ENCODE measurements around the gene TFR2. TPM values are rescaled to one million over a fixed set of nuclear protein-coding genes. Genes with fewer than 3 reads are reported as not detected.

TFR2 gene
- total RNA-seq, 1 experiment from 2014 or later: 6.2 TPM

GRCh38 chr7:100613412-100614175, 27.8 kb downstream of the TFR2 start:
- ChIA-PET CTCF (interaction anchor here (1.7 kb wide), 1 partner anchor 25 kb away, joined by 12 read pairs; no protein-coding TSS in a partner anchor), POLR2A (ENCODE audit: unreplicated experiment) (interaction anchor here (1.6 kb wide), 1 partner anchor 59 kb away, joined by 7 read pairs; no protein-coding TSS in a partner anchor)
- intact Hi-C loops (cut with micrococcal nuclease; ENCODE audit: unreplicated experiment): loop anchor here (2.0 kb wide), 1 partner anchor 59 kb away; the partner anchor contains the start of gene GNB2
- Histone ChIP-seq H3F3A (ENCODE audit: insufficient read depth, low read depth) (peaks cover 15% of the 10 kb centered on the region; the same call in 1 of the 2 replicates), H3K27me3 (ENCODE audit: insufficient read depth, low read depth) (no peaks in the 10 kb centered on the region), H3K9me2 (ENCODE audit: insufficient read depth) (no peaks in the 10 kb centered on the region), H3K4me1 (replicated peaks; ENCODE audit: insufficient read depth) (peaks cover 5% of the 10 kb centered on the region), H3K9me3 (ENCODE audit: insufficient read depth, low read depth) (no peaks in the 10 kb centered on the region), H3K79me2 (ENCODE audit: low read depth) (no peaks in the 10 kb centered on the region), H3K36me3 (ENCODE audit: low read depth) (no peaks in the 10 kb centered on the region), H3K4me3 (peak overlapping the region; percentile 74; the same call in 1 of the 2 replicates), H4K20me1 (ENCODE audit: insufficient read depth) (no peaks in the 10 kb centered on the region), H3K4me2 (peak overlapping the region; percentile 96), H2AFZ (no peak overlapping the region), H3K27ac (no peak overlapping the region)
- TF ChIP-seq EZH2 (IDR thresholded peaks at IDR 0.05; ENCODE audit: low read depth): no peak
- TF ChIP-seq, protein P1, sequence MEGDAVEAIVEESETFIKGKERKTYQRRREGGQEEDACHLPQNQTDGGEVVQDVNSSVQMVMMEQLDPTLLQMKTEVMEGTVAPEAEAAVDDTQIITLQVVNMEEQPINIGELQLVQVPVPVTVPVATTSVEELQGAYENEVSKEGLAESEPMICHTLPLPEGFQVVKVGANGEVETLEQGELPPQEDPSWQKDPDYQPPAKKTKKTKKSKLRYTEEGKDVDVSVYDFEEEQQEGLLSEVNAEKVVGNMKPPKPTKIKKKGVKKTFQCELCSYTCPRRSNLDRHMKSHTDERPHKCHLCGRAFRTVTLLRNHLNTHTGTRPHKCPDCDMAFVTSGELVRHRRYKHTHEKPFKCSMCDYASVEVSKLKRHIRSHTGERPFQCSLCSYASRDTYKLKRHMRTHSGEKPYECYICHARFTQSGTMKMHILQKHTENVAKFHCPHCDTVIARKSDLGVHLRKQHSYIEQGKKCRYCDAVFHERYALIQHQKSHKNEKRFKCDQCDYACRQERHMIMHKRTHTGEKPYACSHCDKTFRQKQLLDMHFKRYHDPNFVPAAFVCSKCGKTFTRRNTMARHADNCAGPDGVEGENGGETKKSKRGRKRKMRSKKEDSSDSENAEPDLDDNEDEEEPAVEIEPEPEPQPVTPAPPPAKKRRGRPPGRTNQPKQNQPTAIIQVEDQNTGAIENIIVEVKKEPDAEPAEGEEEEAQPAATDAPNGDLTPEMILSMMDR (conservative IDR thresholded peaks at IDR 0.05): no peak
- no peak for DNase-seq
- BruUV-seq (replicated peaks): no TSS peak

DNA sequence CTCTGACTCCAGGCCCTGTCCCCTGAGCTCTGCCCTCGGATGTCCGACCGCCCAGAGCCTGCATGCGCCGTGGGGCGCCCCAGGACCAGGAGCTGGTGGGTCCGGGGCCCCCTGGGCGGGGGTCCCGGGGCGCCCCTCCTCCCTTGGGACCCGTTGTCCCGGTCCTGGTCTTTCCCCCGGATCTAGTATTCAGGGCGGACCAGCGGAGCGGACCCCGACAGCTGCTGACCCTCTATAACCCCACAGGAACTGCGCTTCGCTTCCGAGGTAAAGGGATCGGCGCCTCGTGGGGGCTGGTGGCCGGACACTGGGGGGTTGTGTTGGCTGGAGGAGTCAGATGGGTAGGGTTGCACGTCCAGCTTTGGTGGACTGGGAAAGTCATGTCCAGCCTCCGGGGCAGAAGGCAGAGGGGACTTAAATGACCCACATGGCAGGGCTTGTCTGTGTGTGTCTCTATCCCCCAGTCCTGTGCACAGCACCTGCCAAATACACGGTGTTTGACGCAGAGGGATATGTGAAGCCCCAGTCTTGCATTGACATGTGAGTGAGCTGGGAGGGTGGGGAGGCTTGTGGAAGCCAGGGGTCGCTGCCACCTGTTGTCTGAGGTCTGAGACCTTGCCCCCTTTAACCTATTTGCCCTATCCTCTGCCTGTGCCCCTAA, 28.5 kb downstream of the TFR2 start:
- ChIA-PET CTCF (interaction anchor here (0.5 to 1.7 kb wide), 6 partner anchors 11 to 189 kb away, joined by 3 to 12 read pairs (median 6); no protein-coding TSS in a partner anchor), POLR2A (ENCODE audit: unreplicated experiment) (interaction anchor here (0.6 to 1.6 kb wide), 17 partner anchors 20 to 640 kb away, joined by 3 to 23 read pairs (median 5); partner anchors contain the start of genes FBXO24, POP7, SRRT and UFSP1)
- peak overlapping the region; percentile 74 for H3K4me3 ChIP-seq
- no peaks in the 10 kb centered on the region for H4K20me1 ChIP-seq (ENCODE audit: insufficient read depth)
- H3K4me2 ChIP-seq: peak overlapping the region; percentile 96
- no peaks in the 10 kb centered on the region for H3K79me2 ChIP-seq (ENCODE audit: low read depth)
- intact Hi-C loops (cut with micrococcal nuclease; ENCODE audit: unreplicated experiment): loop anchor here (1.0 to 2.0 kb wide), 2 partner anchors 27 to 60 kb away; partner anchors contain the start of genes FBXO24, GNB2 and LRCH4
- H3K27ac ChIP-seq: no peak overlapping the region
- TSS peak; percentile 46 for BruUV-seq (replicated peaks)
- DNase-seq: no peak
- no peaks in the 10 kb centered on the region for H3K9me2 ChIP-seq (ENCODE audit: insufficient read depth)
- H3K36me3 ChIP-seq (ENCODE audit: low read depth): no peaks in the 10 kb centered on the region
- H3K4me1 ChIP-seq (replicated peaks; ENCODE audit: insufficient read depth): peaks cover 5% of the 10 kb centered on the region
- peaks cover 15% of the 10 kb centered on the region; the same call in 1 of the 2 replicates for H3F3A ChIP-seq (ENCODE audit: insufficient read depth, low read depth)
- no peaks in the 10 kb centered on the region for H3K27me3 ChIP-seq (ENCODE audit: insufficient read depth, low read depth)
- H3K9me3 ChIP-seq (ENCODE audit: insufficient read depth, low read depth): no peaks in the 10 kb centered on the region
- peak overlapping the region; percentile 86 for H2AFZ ChIP-seq
- TF ChIP-seq, protein P1 (conservative IDR thresholded peaks at IDR 0.05): no peak
- no peak for TF ChIP-seq EZH2 (IDR thresholded peaks at IDR 0.05; ENCODE audit: low read depth)
